Panc1 (cell line): ENCODE results near the gene REXO2. TPM values are rescaled to one million over a fixed set of nuclear protein-coding genes. Genes with fewer than 3 reads are reported as not detected.

Source experiments
- ATAC-seq: fragments of 200-7000 bp; cut with Tn5 transposase; 2 replicates; pipeline ENCODE4 v1.9.1; 2020; ENCODE audit warnings: mild to moderate bottlenecking, moderate library complexity
- BruUV-seq: library from RNA; stranded (reverse); fragments of 400-500 nt; replicated peaks from 2 replicates; lab custom pipeline; 2021; lab: Mats Ljungman, UMichigan
- CTCF ChIA-PET: fragments of 300-600 bp; sonication (Branson Sonifier 250); formaldehyde crosslinking; loops from one replicate; lab custom pipeline; 2022; ENCODE audit warnings: antibody characterized with exemption; lab: Charles Lee
- POLR2A ChIA-PET: fragments of 300-600 bp; sonication (Branson Sonifier 250); formaldehyde crosslinking; loops from one replicate; lab custom pipeline; 2022; ENCODE audit warnings: antibody characterized with exemption; lab: Charles Lee
- DNase-seq: peaks from one replicate; pipeline ENCODE4 v3.0.0-alpha.2; 2010; ENCODE audit warnings: low read depth, low spot score
- H3K27ac ChIP-seq: 2 replicates; pipeline ENCODE4 v1.5.1; 2011; ENCODE audit warnings: mild to moderate bottlenecking, low read length, inconsistent platforms
- H3K27me3 ChIP-seq: fragments of 200-500 bp; sonication (Bioruptor generic); 2 replicates; pipeline ENCODE4 v1.6.0; 2014; ENCODE audit warnings: low read length, inconsistent platforms; ENCODE audit not compliant: control insufficient read depth, insufficient read depth
- H3K36me3 ChIP-seq: fragments of 200-500 bp; sonication (Bioruptor generic); 2 replicates; pipeline ENCODE4 v1.5.1; 2014; ENCODE audit warnings: inconsistent platforms, mild to moderate bottlenecking, low read length, moderate library complexity; ENCODE audit not compliant: control insufficient read depth, insufficient read depth
- H3K4me1 ChIP-seq: 2 replicates; pipeline ENCODE4 v1.5.1; 2011; ENCODE audit warnings: inconsistent platforms, mild to moderate bottlenecking, low read length, moderate library complexity; ENCODE audit not compliant: control insufficient read depth, insufficient read depth
- H3K4me3 ChIP-seq, 2 experiments: 2 replicates each; pipeline ENCODE4 v1.5.1; 2011 to 2012; ENCODE audit warnings: low read depth in 2 of 2, low read length in 2 of 2, mild to moderate bottlenecking in 2 of 2, inconsistent platforms in 1 of 2, moderate library complexity in 1 of 2
- H3K9me3 ChIP-seq: fragments of 200-500 bp; sonication (Bioruptor generic); 2 replicates; pipeline ENCODE4 v1.5.1; 2014; ENCODE audit warnings: low read depth, mild to moderate bottlenecking, inconsistent platforms, low read length, moderate library complexity; ENCODE audit not compliant: control insufficient read depth, insufficient read depth
- POLR2AphosphoS5 ChIP-seq: IDR thresholded peaks from 2 replicates; pipeline ENCODE4 v1.6.1; 2012; ENCODE audit warnings: mild to moderate bottlenecking, low read depth, low read length, moderate library complexity
- REST ChIP-seq, 2 experiments: IDR thresholded peaks; 2 replicates each; pipeline ENCODE4 v1.6.1; 2011 to 2012; ENCODE audit warnings: low read depth in 2 of 2, control low read depth in 1 of 2, low read length in 1 of 2, mild to moderate bottlenecking in 1 of 2, moderate library complexity in 1 of 2; ENCODE audit not compliant: insufficient read depth in 1 of 2
- SIN3A ChIP-seq: IDR thresholded peaks from 2 replicates; pipeline ENCODE4 v1.6.1; 2012; ENCODE audit warnings: low read depth, mild to moderate bottlenecking, low read length, moderate library complexity, borderline replicate concordance; ENCODE audit not compliant: insufficient read depth
- TCF7L2 ChIP-seq: IDR thresholded peaks from 2 replicates; pipeline ENCODE4 v1.6.1; 2011; ENCODE audit warnings: mild to moderate bottlenecking, low read depth, low read length, inconsistent platforms
- in situ Hi-C: cut with HindIII; loops from 2 replicates; pipeline ENCODE4 v1.10.0; 2016; ENCODE audit warnings: low sequenced_read_pairs, low pct_unique_long_range_greater_than_20kb
- intact Hi-C: fragments of 100-400 bp; cut with micrococcal nuclease; formaldehyde crosslinking; loops from one replicate; pipeline ENCODE4 v1.10.0; 2022; ENCODE audit not compliant: unreplicated experiment
- total RNA-seq: library from RNA; stranded (reverse); gene quantifications from one replicate; pipeline ENCODE4 v1.2.1, GENCODE V29; 2021; ENCODE audit not compliant: unreplicated experiment
- TF ChIP-seq, protein P1 (sequence below): fragments of 450-650 bp; IDR thresholded peaks from 2 replicates; pipeline ENCODE4 v1.5.1; 2017; ENCODE audit warnings: mild to moderate bottlenecking

The REXO2 gene
- total RNA-seq, 1 experiment from 2014 or later = 111 TPM

DNA sequence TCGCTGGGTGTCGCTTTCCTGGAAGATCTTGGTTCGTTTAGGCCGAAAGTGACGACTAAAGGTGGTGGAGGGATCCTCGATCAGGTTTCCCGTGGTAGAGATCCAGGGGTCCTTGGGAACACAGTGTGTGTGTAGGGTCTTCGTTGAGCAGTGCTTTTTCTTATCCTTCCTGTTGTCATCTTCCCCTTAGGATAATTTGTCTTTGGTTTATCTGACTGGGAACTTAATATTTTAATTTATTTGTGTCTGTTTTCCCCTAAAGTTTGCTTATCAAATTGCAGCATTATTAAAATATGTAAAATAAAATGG is 38.4 kb upstream of the REXO2 start:
- TF ChIP-seq SIN3A = no peak
- TF ChIP-seq, protein P1, sequence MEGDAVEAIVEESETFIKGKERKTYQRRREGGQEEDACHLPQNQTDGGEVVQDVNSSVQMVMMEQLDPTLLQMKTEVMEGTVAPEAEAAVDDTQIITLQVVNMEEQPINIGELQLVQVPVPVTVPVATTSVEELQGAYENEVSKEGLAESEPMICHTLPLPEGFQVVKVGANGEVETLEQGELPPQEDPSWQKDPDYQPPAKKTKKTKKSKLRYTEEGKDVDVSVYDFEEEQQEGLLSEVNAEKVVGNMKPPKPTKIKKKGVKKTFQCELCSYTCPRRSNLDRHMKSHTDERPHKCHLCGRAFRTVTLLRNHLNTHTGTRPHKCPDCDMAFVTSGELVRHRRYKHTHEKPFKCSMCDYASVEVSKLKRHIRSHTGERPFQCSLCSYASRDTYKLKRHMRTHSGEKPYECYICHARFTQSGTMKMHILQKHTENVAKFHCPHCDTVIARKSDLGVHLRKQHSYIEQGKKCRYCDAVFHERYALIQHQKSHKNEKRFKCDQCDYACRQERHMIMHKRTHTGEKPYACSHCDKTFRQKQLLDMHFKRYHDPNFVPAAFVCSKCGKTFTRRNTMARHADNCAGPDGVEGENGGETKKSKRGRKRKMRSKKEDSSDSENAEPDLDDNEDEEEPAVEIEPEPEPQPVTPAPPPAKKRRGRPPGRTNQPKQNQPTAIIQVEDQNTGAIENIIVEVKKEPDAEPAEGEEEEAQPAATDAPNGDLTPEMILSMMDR = no peak
- no peak for TF ChIP-seq TCF7L2
- TF ChIP-seq POLR2AphosphoS5 = no peak
- no peak for TF ChIP-seq REST (IDR thresholded peaks at IDR 0.05; ENCODE audit: insufficient read depth in 1 of 2, low read depth in 2 of 2, low read length in 1 of 2)
- Histone ChIP-seq H3K27ac (peak overlapping the region; percentile 100), H3K4me3 (peak overlapping the region; percentile 73 to 96), H3K36me3 (peaks cover 26% of the 10 kb centered on the region), H3K27me3 (no peaks in the 10 kb centered on the region), H3K4me1 (peaks cover 17% of the 10 kb centered on the region; the same call in 1 of the 2 replicates), H3K9me3 (no peaks in the 10 kb centered on the region)
- CTCF ChIA-PET = no interaction called here
- ATAC-seq (no peak), DNase-seq (no peak)
- POLR2A ChIA-PET = interaction anchor here (0.8 kb wide), 1 partner anchor 490 kb away, joined by 5 read pairs; no protein-coding TSS in a partner anchor
- intact Hi-C loops = no loop called here
- in situ Hi-C loops = no loop called here
- no TSS peak for BruUV-seq

GRCh38 chr11:114401311-114401710 is 38.0 kb upstream of the REXO2 start:
- no peaks in the 10 kb centered on the region for H3K9me3 ChIP-seq
- ChIA-PET CTCF (no interaction called here), POLR2A (no interaction called here)
- peak overlapping the region; percentile 100 for H3K27ac ChIP-seq
- in situ Hi-C loops = no loop called here
- ATAC-seq = no peak
- TF ChIP-seq TCF7L2 = no peak
- TF ChIP-seq, protein P1 = no peak
- no peak for TF ChIP-seq POLR2AphosphoS5
- no peak for TF ChIP-seq REST (IDR thresholded peaks at IDR 0.05; ENCODE audit: insufficient read depth in 1 of 2, low read depth in 2 of 2, low read length in 1 of 2)
- no peak for TF ChIP-seq SIN3A
- H3K27me3 ChIP-seq = no peaks in the 10 kb centered on the region
- peak overlapping the region; percentile 73 to 96 for H3K4me3 ChIP-seq
- H3K4me1 ChIP-seq = peaks cover 17% of the 10 kb centered on the region; the same call in 1 of the 2 replicates
- DNase-seq = no peak
- no TSS peak for BruUV-seq
- H3K36me3 ChIP-seq = peaks cover 30% of the 10 kb centered on the region
- intact Hi-C loops = no loop called here
